ENCODE measurements around the gene CSRNP3.

The CSRNP3 gene

GRCh38 chr2:165471349-165471950, 2.0 kb downstream of the CSRNP3 start:
- DNase-seq (ENCODE audit: low spot score) = no peak

GRCh38 chr2:165472922-165473321, 3.4 kb downstream of the CSRNP3 start:
- DNase-seq (ENCODE audit: low spot score) = no peak

- DNase-seq (ENCODE audit: low spot score) = no peak
These were observed 5.2 kb downstream of the CSRNP3 start for GRCh38 chr2:165474619-165475276.

- DNase-seq (ENCODE audit: low spot score) = no peak
These were observed 5.9 kb downstream of the CSRNP3 start for GRCh38 chr2:165475277-165476004.

GRCh38 chr2:165479856-165480255, 10.4 kb downstream of the CSRNP3 start:
- DNase-seq (ENCODE audit: low spot score) = no peak

- no peak for DNase-seq (ENCODE audit: low spot score)
These were observed 25.1 kb downstream of the CSRNP3 start for GRCh38 chr2:165494573-165494972.

- DNase-seq (ENCODE audit: low spot score) = peak; percentile 3
These were observed 28.3 kb downstream of the CSRNP3 start for GRCh38 chr2:165497659-165498317.

- DNase-seq (ENCODE audit: low spot score) = no peak
These were observed 29.6 kb downstream of the CSRNP3 start for GRCh38 chr2:165499131-165499530.

GRCh38 chr2:165500001-165500400, 30.5 kb downstream of the CSRNP3 start:
- no peak for DNase-seq (ENCODE audit: low spot score)

GRCh38 chr2:165500816-165501215, 31.3 kb downstream of the CSRNP3 start:
- DNase-seq (ENCODE audit: low spot score) = no peak

- no peak for DNase-seq (ENCODE audit: low spot score)
These were observed 36.0 kb downstream of the CSRNP3 start for GRCh38 chr2:165505514-165505913.

- no peak for DNase-seq (ENCODE audit: low spot score)
These were observed 39.4 kb downstream of the CSRNP3 start for GRCh38 chr2:165508927-165509326.

- no peak for DNase-seq (ENCODE audit: low spot score)
These were observed 44.0 kb downstream of the CSRNP3 start for GRCh38 chr2:165513479-165513878.

GRCh38 chr2:165518611-165519010, 49.1 kb downstream of the CSRNP3 start:
- DNase-seq (ENCODE audit: low spot score) = no peak

- no peak for DNase-seq (ENCODE audit: low spot score)
These were observed 53.2 kb downstream of the CSRNP3 start for GRCh38 chr2:165522719-165523118.

- no peak for DNase-seq (ENCODE audit: low spot score)
These were observed 55.2 kb downstream of the CSRNP3 start for GRCh38 chr2:165524720-165525119.

- DNase-seq (ENCODE audit: low spot score) = no peak
These were observed 59.2 kb downstream of the CSRNP3 start for GRCh38 chr2:165528691-165529090.

- DNase-seq (ENCODE audit: low spot score) = no peak
These were observed 59.6 kb downstream of the CSRNP3 start for GRCh38 chr2:165529130-165529529.

- no peak for DNase-seq (ENCODE audit: low spot score)
These were observed 63.8 kb downstream of the CSRNP3 start for GRCh38 chr2:165533331-165533730.

GRCh38 chr2:165535471-165535870, 66.0 kb downstream of the CSRNP3 start:
- DNase-seq (ENCODE audit: low spot score) = no peak

- no peak for DNase-seq (ENCODE audit: low spot score)
These were observed 67.5 kb downstream of the CSRNP3 start for GRCh38 chr2:165536851-165537499.

- DNase-seq (ENCODE audit: low spot score) = no peak
These were observed 70.5 kb downstream of the CSRNP3 start for GRCh38 chr2:165539985-165540384.
